Endometrial microvascular endothelial cells (primary cell): ENCODE results near the gene RPN1. TPM values are rescaled to one million over a fixed set of nuclear protein-coding genes. Genes with fewer than 3 reads are reported as not detected.
"Not testable (repeated sequence)": the region's sequence is repeated elsewhere in the genome, so short reads cannot be mapped to it uniquely, and the experiment has no call there.

Experiments used
- in situ Hi-C: cut with HindIII; loops from 2 replicates; pipeline ENCODE4 v1.10.0; 2017; ENCODE audit warnings: low sequenced_read_pairs, low pct_unique_long_range_greater_than_20kb; ENCODE audit errors: inconsistent ontology term
- total RNA-seq: library from RNA; depleted of rRNA; stranded (reverse); fragments of >200 nt; gene quantifications from one replicate; pipeline ENCODE4 v1.2.3, GENCODE V29; 2015; ENCODE audit errors: inconsistent ontology term

RPN1 gene
- total RNA-seq, 1 donor from 2014 or later: 410 TPM

DNA sequence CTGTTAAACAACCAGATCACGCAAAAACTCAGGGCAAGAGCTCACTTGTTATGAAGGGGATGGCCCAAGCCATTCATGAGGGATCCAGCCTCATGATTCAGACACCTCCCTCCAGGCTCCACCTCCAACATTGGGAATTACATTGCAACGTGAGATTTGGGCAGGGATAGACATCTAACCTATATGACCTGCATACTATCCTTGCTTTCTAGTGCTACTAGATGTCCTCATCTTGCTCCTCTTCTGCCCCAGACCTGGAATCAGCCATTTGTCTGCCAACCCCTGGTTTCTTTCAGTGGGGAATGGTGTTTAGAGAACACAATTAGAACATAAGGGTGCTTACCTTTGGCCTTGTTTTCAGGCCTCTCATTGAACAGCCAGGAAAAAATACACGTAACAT, 63.2 kb downstream of the RPN1 start:
- in situ Hi-C loops: no loop called here

DNA sequence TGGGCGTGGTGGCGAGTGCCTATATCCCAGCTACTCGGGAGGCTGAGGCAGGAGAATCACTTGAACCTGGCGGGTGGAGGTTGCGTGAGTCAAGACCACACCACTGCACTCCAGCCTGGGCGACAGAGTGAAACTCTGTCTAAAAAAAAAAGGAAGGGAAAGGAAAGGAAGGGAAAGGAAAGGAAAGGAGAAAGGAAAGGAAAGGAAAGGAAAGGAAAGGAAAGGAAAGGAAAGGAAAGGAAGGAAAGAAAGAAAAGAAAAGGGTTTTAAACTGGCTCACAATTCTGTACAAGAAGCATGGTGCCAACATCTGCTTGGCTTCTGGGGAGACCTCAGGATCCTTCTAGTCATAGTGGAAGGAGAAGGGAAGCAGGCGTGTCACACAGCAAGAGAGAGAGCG, 63.7 kb downstream of the RPN1 start:
- in situ Hi-C loops: not testable (repeated sequence)

DNA sequence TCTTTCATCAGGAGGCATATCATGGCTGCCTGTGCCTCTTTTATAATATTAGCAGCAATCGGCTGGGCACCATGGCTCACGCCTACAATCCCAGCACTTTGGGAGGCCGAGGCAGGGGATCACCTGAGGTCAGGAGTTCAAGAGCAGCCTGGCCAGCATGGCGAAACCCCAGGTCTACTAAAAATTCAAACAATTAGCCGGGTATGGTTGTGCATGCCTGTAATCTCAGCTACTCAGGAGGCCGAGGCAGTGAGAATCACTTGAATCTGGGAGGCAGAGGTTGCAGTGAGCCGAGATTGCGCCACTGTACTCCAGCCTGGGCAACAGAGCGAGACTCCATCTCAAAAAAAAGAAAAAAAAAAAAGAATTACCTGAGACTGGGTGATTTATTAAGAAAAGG, 64.2 kb downstream of the RPN1 start:
- in situ Hi-C loops: not testable (repeated sequence)

DNA sequence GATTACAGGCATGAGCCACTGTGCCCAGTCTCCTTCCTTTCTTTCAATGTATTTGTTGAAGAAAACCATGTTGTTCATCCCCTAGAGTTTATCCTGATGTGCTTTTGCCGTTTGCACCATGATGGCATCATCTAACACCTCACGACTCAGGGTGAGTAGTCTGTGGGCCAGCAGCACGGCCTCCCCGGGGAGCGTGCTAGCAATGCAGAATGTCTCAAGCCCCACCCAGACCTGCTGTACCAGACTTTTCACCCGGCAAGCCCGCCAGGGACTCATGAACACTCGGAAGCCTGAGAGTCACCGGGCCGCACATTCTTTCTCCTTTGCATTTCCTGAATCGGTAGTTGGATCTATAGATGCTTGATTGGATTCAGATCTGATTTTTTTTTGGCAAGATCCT, 64.6 kb downstream of the RPN1 start:
- in situ Hi-C loops: no loop called here

DNA sequence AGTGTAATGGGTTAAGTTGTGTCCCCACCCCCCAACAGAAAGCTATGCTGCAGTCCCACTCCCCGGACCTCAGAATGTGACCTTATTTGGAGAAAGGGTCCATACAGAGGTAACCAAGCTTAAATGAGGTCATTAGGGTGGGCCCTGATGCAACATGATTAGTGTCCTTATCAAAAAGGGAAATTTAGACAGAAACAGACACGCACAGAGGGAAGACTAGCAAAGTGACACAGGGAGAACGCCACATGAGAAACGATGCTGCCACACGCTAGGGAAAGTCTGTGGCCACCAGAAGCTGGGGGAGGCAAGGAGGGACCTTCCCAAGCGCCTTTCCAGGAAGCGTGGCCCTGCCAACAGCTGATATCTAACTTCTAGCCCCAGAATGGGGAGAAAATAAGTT, 65.4 kb downstream of the RPN1 start:
- in situ Hi-C loops: no loop called here

DNA sequence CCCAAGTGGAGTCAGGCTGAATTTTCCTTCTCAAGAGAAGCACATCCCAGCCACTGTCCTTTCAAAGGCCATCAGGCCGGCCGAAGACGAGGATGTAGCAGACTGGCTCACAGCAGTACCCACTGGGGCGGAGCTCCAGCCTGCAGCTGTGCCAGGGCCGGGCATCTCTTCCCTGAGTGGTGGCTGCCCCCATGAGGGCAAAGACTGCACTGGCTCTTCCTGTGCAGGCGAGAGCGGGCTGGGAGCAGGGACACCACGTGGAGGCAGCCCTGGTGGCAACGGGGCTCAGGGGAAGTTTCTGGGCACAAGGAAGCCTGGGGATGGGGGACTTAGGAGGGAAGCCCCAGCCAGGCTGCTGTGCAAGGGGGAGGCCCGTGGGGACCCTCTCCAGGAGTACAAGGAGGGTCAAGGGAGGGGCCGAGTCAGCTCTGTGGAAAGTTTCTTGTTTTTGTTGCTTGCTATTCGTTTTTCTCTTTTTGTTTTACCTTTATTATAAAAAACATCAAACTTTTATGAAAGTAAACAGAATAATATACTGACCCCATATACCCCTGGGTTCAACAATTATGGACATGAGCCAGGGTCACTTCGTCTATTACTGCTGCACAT, 66.1 kb downstream of the RPN1 start:
- in situ Hi-C loops: no loop called here

DNA sequence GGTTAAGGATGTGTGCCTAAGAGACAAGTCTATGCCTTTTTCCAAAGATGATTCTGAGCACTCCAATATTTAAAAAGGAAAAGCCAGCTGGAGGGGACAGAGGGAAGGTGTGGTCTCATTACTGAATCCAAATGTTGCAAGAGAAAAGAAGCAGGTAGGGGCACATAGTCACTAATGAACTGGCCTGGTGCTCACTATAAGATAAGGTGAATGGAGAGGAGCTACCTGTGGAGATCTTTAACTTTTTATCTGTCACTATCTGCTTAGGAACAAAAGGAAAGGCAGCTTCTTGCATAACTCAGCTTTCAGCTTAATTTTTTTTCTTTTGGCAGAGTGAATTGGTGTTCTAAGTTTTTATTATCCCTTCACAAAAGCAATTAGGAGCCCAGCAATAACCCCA, 69.1 kb downstream of the RPN1 start:
- in situ Hi-C loops: no loop called here

DNA sequence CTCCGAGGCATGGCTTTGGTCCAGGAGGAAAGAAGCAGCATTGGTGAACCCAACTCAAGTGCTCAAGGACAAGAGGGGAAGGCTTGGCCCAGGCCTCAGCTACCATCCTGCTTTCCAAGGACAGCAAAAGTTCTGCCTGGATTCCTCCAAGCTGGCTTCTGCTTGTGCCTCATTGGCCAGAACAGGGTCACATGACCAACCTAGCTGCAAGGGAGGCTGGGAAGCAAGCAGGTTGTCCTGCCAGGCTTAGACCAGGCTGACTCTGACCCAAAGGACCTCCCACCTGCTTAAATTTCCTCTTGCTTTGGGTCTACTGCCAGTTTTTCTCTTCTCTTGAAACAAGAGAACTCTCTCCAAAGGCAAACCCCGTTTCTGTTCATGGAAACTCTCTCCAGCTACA, 70.7 kb downstream of the RPN1 start:
- in situ Hi-C loops: loop anchor here (10.0 kb wide), 1 partner anchor 155 kb away; no protein-coding TSS in a partner anchor

DNA sequence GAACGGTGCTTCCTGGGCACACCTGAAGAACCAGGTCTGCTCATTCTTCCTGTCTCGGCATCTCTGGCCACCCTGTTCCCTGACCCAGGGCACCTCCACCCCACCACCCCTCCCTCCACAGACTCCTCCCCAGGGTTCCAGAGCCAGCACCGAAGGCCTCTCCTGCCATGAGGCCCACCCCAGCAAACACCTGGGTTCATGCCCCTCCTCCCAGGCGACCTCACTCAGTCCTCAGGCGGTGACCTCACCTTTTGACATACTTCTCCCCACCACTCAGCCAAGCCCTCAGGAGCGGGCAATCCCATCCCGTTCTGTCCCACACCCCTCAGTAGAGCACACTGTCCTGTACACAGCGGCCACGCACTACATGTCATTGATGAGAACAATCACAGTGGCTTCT, 72.3 kb downstream of the RPN1 start:
- in situ Hi-C loops: loop anchor here (10.0 kb wide), 1 partner anchor 154 kb away; no protein-coding TSS in a partner anchor

DNA sequence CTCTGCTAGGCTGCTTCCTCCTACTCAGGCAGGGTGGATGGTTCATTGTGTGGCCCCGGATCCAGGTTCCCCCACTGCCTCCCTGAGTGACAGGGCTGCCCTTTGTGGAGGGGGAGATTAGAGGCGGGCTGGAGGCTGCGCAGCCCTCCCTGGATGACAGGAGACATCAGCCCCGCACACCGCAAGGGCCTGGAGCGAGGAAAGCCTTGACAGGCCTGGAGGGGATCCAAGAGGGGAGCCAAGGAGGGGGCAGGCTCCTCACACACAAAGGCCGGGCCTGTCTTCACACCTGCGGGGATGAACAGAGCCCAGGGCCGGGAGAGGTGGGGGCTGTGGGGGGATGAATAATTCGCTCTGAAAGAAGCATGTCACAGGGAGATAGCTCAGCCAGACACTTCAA, 72.9 kb downstream of the RPN1 start:
- in situ Hi-C loops: loop anchor here (10.0 kb wide), 1 partner anchor 153 kb away; no protein-coding TSS in a partner anchor

DNA sequence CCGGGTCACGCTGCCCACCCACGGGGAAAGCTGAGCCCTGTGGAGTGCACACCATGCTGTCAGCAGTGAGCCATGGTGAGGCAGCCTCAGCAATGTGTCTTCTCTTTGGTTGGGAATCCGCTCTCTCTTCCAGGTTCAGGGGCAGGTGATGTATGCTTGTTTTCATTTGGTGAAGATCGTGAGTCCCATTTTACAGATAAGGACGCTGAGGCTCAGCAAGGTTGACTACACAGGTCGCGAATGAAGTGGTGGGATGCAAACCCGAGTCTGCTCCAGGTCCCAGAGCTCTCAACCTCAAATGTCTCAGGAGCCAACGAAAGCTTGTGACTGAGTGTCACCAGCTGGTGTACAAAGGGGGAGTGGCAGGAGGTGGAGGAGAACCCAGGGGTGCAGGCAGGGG, 74.3 kb downstream of the RPN1 start:
- in situ Hi-C loops: loop anchor here (10.0 kb wide), 1 partner anchor 151 kb away; no protein-coding TSS in a partner anchor

DNA sequence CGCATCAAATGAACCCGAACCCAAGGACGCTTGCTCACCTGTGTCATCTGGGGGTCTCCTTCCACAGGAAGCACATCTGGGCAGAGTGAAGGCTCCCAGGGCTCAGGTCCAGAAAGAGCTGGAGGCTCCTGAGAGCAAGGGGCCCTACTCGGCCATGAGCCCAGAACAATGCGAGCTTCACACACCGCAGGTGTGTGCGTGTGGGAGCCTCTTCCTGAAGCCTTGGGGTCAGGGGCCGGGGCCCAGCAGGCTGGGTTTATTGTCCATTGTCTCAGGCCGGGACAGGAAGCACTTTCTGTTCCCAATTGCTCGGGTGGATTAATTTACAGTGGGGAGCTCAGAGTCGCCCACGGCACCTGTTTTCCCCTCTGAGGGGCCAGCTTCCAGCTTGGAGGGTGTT, 74.8 kb downstream of the RPN1 start:
- in situ Hi-C loops: loop anchor here (10.0 kb wide), 1 partner anchor 151 kb away; no protein-coding TSS in a partner anchor

DNA sequence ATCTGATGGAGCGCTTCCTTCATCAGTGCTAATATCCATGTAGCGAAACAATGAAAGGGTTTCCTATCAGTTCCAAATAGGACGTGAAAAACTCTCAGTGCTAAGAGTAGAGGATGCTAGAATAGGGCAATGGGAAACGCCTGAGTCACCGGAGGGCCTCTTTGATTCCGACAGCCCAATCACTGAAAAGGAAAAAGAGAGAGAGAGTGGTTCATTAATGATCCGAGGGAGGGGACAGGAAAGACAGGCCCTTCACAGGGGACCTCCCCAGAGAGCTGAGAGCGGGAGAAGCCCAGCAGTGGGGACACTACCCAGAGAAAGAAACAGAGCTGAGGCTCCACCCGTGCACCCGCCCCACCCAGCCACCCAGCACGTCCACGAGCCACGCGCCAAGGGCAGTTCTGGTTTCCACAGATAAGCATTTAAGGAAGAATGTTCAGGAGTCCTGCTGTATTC, 76.9 kb downstream of the RPN1 start:
- in situ Hi-C loops: loop anchor here (10.0 kb wide), 1 partner anchor 149 kb away; no protein-coding TSS in a partner anchor

DNA sequence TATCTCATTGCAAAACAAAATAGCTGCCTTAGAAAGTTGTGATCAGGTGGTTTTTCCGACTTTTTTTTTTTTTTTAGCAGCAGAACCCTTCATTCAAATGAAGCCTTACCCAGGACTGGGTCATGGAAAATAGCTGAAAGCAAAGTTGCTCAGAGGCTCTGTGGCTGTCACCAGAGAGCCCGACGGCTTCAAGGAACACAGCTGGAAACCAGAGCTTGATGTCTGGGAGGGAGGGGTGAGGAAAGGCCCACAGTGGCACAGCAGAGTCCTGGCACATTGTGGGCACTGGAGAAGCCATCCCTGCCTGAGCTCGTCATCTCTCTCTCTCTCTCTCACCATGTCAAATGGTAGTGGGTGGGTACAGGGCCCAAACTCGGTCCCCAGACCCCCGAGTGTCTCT, 77.5 kb downstream of the RPN1 start:
- in situ Hi-C loops: loop anchor here (10.0 kb wide), 1 partner anchor 148 kb away; no protein-coding TSS in a partner anchor

DNA sequence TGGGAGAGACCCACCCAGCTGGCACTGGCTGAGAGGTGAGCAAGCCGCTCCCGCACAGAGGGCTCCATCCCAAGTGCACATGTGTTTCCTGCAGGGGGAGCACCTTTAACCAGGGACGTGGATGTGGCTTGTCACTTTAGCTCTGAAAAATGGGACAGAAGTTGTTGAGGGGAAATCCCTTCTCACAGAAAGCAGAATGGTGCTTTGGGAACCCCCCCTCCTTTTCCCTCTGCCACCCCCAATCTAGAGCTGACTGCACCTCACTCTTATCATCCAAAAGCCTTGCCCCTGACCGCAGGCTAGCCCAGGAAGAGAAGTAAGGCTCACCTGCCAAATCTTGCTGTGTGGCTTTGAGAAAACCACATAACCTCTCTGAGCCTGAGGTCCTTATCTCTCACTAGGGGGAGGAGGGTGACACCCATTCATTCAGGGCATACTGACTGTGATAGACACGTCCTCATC, 77.9 kb downstream of the RPN1 start:
- in situ Hi-C loops: loop anchor here (10.0 kb wide), 1 partner anchor 148 kb away; no protein-coding TSS in a partner anchor

DNA sequence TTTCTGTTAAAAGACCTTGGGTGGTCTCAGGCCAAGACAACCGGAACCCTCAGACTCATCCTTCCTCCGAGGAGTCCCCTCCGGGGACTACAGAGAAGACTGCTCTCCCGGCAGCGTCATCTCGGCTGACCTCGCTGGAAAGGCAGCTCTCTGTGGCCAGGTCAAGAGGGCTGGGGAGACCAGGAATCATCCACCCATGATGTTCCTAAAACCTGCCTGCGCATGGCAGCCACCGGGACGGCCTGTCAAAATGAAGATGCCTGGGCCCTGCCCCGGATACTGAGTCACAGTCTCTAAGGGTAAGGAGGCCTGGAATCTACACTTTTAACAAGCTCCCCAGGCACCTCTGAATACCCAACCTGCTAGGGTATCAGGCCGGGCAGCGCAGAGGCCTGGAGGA, 78.6 kb downstream of the RPN1 start:
- in situ Hi-C loops: loop anchor here (10.0 kb wide), 1 partner anchor 147 kb away; no protein-coding TSS in a partner anchor

Other genes with a start within 250 kb of the RPN1 start
- gene DNAJB8, start 183.9 kb downstream of the RPN1 start, total RNA-seq: not detected
- 66.8 TPM for gene GATA2, start 157.6 kb downstream of the RPN1 start, total RNA-seq
- 77.8 TPM for gene RAB7A, start 75.4 kb upstream of the RPN1 start, total RNA-seq
- 60.9 TPM for gene ACAD9, start 228.8 kb upstream of the RPN1 start, total RNA-seq